GM04504 (cell line): ENCODE results near the gene ZMYM3.

Experiments used
- DNase-seq: peaks from one replicate; pipeline ENCODE4 v3.0.0-alpha.2; 2012; ENCODE audit warnings: low read depth

Gene ZMYM3

DNA sequence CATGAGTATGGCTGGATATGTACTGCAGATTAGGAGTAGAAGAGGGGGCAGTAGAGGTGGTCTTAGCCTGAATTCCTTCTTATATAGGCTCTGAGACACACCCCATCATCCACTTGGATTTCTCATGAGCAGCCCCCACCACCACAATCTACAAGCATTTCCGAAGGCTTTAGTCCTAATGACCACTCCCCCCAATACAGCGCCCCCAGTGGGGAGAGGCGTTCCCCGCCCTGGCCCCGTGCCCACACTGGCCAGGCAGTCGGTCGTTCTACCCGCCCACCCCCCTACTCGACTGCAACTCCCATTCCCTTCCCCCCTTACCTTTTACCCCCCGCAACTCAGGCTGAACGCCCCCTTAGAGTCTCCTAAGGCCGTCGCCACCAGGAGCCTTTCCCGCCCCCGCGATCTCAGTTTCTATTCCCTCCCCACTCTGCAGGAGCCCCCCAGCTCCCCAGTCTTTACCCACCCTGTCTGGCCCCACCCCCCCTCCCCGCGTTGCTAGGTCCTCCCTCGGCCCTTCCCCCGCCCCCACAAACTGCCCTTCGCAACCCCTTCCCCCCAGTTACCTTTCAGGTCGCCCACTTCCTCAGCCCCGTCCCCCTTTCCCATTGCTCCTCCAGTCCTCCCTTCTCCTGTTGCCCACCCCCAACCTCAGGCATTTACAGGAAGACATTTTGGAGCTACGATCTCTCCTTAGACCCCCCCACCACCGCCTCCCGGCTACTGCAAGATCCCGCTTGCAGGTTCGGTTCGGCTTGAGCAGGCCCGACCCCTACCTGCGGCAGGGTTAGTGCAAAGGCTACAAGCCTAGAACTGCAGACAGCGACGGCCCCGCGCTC lies 468 bp downstream of the ZMYM3 start:
- DNase-seq = peak; percentile 2

DNA sequence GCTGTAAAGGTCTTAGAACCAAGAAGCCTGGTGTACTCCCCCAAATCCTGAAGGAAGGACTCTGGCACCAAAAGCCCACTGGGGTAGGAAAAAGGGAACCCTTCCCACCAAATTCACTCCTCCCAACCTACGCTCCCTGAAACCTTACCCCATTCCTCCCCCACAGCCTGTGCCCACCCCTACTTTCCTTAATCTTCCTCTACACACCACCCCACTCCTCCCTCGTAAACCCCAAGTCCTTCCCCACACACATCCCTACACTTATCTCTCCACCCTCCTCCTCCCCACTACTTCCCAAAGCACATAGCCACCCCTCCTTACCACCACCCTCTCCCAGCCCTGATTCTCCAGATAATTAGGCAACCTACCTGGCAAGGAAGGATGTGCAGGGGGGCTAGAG lies 1.7 kb downstream of the ZMYM3 start:
- DNase-seq = no peak

DNA sequence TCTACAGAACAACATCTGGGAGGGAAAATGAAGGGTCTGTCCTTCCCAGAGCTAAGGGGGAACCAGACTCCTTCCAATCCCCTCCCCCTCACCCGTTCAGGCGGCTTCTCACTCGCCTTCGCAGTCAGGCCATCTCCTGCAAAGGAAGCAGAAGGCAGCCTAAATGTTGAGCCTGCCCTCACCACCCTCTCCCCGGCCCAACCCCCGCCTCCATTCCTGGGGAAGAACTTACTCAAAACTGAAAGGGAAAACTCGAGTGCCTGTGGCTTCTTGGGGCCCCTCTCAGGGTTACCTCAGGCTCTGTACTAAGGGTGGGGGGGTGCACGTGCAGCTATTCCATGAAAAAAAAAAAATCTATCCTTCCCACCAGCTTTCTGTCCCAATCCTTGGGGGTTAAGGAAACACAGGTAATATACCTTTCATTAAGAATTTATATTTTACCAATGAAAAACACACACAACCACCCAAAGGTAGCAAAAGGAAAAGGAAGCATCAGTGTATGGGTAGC lies 2.4 kb downstream of the ZMYM3 start:
- DNase-seq = no peak

DNA sequence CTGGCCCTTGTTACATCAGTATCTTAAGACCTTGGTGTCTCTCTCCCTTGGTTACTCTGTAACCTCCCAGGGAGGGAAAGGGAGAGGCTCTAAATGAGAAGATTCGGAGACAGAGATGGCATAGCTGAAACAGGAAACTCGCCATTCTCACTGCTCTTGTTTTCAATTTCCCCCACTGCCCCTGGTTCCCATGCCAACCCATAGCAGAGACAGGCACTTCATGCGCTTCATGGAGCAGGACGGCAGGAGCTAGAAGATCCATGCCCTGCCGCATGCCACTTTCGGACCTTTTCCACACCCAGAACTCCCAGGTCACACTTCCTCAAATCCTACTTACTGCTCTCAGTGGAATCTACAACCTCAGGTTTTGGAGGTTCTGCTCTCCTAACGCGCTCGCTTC lies 3.1 kb downstream of the ZMYM3 start:
- DNase-seq = no peak

DNA sequence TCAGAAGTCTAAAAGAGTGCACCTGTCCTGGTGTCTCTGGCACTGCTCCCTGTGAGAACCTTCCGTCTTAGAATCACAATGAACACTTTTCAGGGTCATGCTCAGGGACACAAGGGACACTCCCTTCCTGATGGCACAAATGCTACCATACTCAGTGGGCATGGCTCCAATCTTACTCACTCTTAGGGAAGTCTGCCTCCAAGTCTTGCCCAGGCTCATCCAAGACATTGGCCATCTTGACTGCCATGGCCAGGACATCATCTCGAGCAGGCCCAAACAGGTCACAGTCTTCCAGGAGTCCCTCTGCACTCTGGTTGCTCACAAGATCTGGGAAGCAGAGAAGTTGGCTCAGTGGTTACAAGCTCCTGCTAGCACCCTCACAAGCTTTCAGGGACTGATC lies 8.8 kb downstream of the ZMYM3 start:
- no peak for DNase-seq

DNA sequence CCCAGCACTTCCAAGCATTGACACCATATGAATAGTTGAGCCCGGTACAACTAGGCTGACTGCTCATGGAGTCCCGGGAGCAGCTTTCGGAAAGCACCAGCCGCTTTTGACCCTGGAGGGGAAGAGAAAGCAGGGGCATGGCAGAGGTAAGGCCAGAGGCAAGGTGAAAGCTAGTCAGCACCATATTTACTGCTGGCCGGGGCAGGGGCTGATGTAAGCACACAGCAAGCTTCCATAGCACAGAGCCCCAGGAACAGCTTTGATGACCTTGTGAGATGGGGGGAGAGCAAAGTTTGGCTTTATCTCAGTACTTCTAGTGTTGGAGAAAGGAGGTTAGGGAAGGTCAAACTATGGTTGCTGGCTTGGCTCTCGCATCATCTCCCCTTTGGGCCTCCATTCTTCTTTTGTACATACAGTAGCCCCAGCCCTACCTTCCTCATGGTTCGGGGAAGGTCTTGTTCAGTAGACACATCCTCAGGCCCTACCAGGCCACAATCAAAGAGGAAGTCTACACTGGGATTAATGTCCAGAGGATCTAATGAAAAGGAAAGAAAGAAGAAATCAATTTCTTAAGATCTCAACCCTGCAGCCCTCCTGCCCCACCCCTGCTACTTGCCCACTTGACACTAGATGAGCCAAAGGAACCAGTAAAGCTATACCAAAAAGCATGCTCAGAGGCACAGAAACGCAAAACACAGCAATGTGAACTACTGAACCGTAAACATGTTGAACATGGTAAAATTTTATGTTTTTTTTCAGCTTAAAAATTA lies 9.4 kb downstream of the ZMYM3 start:
- no peak for DNase-seq

DNA sequence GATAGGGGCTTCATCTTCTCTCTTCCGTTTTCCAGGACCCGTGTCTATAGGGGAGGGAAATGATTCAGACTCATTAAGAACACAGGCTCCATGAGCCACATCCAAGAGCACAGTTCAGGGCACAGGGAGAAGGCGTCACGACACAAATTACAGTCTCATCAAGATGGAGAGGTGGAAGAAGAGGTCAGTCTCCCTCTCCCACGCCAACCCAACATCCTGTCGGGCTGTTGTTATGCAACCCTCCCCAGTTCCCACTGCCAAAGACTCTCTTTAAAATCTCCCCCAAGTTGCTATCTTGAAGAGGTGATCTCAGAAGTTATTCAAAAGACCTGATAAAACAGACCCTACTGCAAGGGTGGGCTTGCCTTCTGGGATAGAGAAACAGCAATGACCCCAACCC lies 12.6 kb downstream of the ZMYM3 start:
- DNase-seq = no peak

DNA sequence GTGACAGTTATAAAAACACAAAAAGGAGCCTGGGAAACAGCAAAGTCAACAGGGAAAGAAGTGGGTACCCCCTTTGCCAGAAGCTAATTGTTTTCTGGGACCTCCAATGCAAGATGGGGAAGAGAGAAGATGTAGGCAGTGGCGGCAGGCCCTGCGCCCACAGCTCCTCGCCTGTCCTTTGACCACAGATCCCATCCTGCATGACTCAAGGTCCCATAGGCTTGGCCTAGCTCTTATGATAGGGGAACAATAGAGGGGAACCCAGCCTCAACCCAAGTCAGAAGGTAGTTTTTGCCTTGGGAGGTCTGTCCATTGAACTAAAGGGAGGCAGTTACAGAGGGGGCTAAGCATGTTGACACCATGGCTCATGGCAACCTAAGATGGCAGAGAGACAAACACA lies 14.2 kb downstream of the ZMYM3 start:
- DNase-seq = no peak

DNA sequence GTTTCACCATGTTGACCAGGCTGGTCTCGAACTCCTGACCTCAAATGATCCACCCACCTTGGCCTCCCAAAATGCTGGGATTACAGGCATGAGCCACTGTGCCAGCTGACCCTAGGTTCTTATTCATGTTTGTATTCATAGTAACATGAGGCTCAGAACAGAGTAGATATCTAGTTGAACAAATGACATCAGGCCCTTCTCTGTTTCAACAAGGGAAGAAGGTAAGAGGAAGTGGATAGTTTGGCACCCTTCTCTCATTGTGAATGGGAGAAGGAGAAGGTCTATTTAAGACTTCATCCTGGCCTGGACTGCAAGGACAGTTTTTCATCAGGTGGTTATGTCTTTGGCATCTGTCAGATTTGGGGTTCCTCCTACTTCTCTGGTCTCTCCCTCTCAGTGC lies 17.1 kb downstream of the ZMYM3 start:
- no peak for DNase-seq

DNA sequence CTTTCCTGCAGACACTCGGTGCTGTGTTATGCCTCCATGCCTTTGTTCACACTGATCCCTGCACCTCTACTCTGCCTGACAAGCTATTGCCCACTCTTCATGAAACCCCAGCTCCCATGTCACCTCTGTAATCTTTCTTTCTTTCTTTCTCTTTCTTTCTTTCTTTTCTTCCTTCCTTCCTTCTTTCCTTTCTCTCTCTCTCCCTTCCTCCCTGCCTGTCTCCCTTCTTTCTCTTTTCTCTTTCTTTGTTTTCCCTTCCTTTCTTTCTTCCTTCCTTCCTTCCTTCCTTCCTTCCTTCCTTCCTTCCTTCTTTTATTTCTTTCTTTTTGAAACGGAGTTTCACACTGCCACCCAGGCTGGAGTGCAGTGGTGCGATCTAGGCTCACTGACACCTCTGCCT lies 18.5 kb downstream of the ZMYM3 start:
- no peak for DNase-seq

DNA sequence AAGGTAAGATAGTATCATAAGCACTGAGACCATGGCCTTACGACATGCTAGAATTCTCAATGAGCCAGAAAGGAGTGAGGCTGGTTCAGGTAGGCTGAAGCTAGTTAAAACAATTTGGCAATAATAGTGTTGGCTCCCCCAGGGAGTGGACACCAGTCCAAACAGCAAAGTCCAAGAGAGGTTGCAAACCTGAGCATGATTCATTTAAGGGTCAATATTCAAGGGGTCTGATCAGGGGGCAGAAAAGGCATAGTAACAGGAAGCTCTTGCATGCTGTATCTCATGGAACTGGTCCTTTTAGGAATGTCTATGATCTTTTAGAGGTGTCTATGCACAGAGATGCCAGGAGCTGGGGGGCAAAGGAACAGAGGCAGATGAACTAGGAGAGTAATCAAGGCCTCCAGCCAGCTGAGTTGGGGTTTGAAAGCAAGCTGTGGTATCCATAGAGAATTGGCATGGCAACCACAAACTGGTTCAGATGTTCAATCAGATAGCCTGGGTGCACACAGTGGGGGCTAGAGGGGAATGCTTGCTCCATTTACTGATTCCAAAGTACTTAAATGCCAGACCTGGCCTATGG lies 25.8 kb downstream of the ZMYM3 start:
- DNase-seq = no peak

DNA sequence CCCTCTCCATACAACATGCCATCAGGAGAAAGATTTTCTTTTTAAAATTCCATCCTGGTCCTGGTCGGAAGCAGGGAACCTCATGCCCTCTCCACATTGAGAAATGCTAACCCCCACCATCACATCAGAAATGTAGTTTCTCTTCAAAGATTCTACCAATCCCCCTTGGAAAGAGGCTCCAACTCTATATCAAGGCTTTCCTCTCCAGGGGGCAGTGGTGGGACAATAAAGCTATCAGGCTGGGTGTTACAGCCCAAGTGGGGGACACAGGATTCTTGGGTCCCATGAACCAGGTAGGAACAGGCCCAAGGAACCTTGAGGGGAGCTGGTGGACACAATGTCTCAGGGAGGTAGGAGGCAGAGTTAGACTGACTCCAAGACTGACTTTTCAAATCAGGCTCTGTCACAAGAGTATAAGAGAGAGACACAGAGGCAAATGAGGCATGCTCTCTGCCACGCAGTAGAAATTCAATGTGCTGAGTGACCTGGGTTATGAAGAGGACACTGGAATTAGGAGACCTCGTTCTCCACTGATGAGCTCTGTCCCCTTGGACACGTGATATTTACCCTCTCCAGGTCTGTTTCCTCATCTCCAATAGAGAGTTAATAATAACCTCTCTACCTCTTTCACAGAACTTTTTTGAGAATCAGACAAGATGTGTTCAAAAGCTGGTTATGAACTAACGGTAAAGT lies 26.4 kb downstream of the ZMYM3 start:
- DNase-seq = no peak

DNA sequence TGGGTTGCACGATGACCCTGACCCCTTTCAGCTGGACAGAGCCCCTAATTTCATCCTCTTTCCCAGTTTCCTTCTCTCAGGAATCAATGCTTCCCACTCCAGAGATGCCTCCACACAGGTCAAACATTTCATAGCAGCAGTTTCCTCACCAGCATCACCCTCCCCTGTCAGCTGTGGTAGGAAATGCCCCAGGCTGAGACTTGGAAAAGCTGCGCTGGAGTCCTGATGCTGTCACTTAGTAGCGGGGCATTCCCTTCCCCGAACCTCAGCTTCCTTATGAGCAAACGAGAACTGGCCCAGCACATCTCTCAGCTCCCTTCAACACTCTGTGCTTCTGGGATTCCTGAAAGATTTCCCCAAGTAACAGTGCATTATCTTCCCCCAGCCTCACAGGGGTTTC lies 28.3 kb downstream of the ZMYM3 start:
- DNase-seq = no peak

DNA sequence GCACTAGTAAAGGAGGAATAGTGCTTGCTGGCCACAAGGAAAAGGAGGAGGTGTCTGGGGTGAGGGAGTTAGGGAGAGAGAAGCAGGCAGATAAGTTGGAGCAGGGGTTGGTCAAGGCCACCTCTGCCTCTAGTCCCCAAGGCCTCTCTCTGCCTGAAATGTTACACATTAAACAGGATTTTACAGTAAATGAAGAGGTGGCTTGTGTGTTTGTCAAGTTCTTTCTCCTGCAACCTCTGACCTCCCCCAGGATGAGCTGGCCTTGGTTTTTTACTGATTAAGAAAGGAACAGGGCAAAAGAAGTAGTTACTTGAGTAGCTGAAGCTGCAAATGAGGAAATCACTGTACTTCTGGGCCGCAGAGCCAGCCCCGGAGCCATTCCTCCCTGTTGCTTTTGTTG lies 28.9 kb downstream of the ZMYM3 start:
- DNase-seq = no peak

DNA sequence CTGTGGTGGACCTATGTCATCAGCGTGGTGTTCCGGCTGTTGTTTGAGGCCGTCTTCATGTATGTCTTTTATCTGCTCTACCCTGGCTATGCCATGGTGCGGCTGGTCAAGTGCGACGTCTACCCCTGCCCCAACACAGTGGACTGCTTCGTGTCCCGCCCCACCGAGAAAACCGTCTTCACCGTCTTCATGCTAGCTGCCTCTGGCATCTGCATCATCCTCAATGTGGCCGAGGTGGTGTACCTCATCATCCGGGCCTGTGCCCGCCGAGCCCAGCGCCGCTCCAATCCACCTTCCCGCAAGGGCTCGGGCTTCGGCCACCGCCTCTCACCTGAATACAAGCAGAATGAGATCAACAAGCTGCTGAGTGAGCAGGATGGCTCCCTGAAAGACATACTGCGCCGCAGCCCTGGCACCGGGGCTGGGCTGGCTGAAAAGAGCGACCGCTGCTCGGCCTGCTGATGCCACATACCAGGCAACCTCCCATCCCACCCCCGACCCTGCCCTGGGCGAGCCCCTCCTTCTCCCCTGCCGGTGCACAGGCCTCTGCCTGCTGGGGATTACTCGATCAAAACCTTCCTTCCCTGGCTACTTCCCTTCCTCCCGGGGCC lies 29.7 kb downstream of the ZMYM3 start:
- DNase-seq = no peak

DNA sequence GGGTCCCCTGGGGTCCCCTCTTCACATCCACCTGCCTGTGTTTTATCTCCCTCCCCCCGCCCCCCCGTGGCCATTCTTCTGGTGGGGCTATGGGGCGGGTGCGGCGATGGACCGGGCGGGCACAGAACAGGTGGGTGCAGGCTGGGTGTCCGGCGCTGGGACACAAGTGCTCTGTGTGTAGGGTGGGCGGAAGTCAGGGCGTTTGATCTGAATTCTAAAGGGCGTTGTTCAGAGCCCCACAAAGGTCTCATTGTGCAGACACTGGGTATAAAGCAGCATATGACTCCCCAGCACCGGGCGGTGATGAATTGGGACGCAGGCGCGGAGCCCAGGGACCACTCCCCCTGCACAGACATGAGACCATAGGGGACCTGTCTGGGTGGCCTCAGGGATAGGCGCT lies 31.0 kb downstream of the ZMYM3 start, which contains the start of gene GJB1:
TSS of gene GJB1 (plus strand) at position 296 of the 400 bp plus-strand sequence. CDS start 484 bp downstream, outside the sequence.
- DNase-seq = no peak

DNA sequence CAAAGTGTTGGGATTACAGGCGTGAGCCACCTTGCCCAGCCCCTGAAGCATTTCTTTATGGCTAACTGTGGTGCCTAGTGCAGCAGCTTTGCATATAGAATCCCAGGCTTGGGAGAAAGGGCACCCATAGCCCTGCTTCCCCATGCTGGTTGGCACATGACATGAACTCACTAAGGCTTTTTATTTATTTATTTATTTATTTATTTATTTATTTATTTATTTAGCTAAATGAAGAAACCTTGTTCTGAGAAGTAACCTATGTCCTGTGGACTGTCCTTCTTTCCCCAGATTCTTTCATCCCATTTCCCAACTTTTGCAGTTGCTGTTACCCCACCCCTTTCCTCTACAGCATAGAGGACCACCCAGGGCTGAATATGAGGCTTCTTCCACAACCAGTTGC lies 32.8 kb downstream of the ZMYM3 start:
- DNase-seq = no peak

DNA sequence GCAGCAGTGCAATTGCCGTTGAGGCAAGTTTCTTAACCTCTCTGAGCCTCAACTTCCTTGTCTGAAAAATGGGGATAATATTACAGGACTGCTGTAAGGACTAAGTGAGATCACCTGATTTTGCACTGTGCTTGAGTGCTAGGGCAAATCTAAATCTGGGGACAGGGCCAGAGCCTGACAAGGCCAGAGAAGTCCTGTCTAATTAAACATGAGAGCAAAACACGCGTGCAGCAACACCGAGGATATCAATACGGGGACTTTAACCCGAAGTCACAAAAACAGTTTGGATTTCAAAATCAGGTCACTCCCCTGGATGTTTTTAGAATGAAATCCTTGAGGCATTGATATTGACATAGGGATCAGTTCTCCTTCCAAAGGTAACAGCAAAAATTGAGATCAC lies 36.6 kb downstream of the ZMYM3 start:
- DNase-seq = no peak

DNA sequence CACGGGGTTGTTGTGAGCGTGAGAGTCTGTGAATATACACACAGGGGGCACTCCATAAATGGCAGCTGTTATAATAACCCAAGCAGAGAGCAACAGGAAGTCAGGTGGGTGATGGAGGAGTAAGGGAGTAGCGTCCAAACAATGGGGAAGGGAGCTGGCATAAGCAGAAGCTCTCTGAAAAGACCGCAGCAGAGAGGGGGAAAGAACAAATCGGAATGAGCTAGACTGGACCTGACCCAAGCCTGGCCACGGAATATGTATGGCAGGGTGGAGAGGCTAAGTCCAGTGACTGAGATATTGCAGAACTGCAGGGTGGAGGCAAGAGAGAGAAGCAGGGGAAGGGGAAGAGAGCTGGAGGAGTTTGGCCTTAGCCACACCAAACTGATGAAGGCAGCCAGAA lies 37.5 kb downstream of the ZMYM3 start:
- DNase-seq = no peak

DNA sequence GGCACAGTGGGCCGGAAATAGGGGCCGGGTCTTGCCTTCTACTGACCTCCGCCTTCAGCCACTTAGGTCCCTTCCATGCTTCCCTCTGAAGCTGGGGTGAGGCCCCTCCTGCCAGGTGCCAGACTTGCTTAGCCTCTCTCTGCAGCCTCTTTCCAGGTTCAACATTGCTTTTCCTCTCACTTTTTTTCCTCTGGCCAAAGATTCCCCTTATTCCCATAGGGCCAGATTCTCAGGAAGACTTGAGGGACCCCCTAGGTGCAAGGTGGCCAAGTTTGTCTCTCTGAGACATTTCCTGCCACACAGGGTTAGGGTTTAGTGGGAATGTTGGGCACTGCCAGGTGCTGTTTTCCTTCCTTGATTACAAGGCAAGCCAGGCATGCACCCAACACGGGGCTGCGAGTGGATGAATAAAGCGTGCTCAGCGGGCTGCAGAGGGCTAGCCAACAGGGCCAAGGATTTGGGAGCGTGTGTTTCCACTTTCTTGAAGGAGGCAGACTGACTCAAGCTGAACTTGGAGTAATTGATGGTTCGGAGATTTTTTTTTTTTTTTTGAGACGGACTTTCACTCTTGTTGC lies 38.5 kb downstream of the ZMYM3 start:
- DNase-seq = no peak

DNA sequence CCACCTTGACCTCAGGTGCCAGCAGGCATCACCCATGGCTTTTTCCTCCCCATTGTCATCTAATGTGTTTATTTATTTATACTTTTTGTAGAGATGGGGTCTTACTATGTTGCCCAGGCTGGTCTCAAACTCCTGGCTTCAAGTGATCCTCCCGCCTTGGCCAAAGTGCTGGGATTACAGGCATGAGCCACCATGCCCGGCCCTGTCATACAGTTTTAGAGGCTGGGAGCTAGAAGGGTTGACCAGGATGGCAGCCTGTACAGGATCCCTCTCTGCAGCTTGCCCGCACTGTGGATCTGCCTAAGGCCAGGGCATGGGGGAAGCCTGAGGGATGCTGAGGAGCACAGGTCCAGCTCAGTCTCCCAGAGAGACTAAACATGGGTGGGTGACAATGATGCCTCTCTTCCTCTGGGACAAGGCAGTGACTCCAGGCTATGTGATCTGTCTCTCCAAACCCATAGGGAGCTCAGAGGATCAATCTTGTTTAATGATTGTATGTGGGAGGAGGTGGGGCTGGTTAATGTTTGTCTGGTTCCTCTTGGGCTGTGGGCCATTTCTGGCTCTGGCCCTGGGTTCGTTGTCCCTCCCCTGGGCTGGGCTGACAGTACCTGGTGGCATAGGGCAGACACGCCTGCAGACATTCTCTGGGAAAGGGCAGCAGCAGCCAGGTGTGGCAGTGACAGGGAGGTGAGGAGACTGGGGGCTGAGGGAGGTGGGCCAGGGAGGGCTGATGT lies 39.2 kb downstream of the ZMYM3 start:
- no peak for DNase-seq
